Erythroblast (primary cell): ENCODE measurements around the gene CHD1.

ENCODE experiments used
- GATA1 ChIP-seq: IDR thresholded peaks from 2 replicates; pipeline ENCODE4 v1.6.1; 2011; ENCODE audit warnings: low read depth, mild to moderate bottlenecking, control low read depth, low read length, moderate library complexity
- POLR2A ChIP-seq: IDR thresholded peaks from 2 replicates; pipeline ENCODE4 v1.6.1; 2011; ENCODE audit warnings: mild to moderate bottlenecking, low read length

DNA sequence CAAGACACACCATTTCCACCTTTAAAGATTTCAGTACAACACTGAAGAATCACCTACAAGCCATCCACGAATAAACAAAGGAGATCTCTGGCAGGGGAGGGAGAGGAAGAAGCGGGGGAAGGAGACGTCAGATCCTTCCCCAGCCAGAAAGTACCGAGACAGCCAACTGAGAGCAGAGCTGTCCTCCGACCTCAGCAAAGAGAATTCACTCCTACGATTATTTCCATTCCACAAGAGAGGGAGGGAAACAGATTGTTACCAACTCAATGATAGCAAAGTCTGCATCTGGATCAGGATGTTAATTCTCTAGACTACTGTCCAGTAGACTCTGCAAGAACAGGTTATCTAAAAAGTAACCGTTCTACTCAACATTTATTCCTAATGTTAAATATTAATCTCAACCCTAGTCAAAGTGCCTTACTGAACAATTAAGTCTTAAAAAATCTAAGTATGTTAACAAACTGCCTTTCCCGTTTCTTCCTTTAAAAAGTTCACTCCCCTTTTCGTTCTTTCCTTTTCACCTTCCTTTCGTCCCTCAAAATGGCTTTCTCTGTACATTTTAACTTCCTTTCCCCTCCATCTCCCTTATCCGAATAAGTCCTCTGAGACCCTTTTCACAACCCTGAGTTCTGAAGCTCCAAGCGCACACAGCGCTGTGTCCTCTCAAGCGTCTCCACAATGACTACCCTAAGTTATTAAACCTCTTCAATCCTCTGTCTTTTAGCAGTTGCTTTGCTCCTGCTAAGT is 1.4 kb downstream of the CHD1 start:
- TF ChIP-seq POLR2A, result peak; percentile 88
- no peak for TF ChIP-seq GATA1
